Spinal cord (tissue), 10 donors: ENCODE data around the gene EVL. TPM values are rescaled to one million over a fixed set of nuclear protein-coding genes. Genes with fewer than 3 reads are reported as not detected.

ENCODE experiments used
- DNase-seq, 6 donors: peaks; one replicate each; pipeline versions ENCODE4 v3.0.0 to v3.0.0-alpha.2; 2013 to 2015; ENCODE audit warnings: low spot score in 6 of 6, low read depth in 4 of 6
- H3K27ac ChIP-seq: one replicate; pipeline ENCODE4 v1.5.1; 2013; ENCODE audit warnings: low read depth, low read length, control low read depth
- H3K27me3 ChIP-seq: one replicate; pipeline ENCODE4 v1.6.1; 2013; ENCODE audit warnings: low read length; ENCODE audit not compliant: control insufficient read depth, insufficient read depth
- H3K36me3 ChIP-seq: one replicate; pipeline ENCODE4 v1.6.1; 2013; ENCODE audit warnings: low read length; ENCODE audit not compliant: control insufficient read depth, insufficient read depth
- H3K4me1 ChIP-seq: one replicate; pipeline ENCODE4 v1.6.1; 2013; ENCODE audit warnings: low read length; ENCODE audit not compliant: control insufficient read depth, insufficient read depth
- H3K4me3 ChIP-seq: one replicate; pipeline ENCODE4 v1.5.1; 2013; ENCODE audit warnings: low read depth, low read length, control low read depth
- H3K9me3 ChIP-seq: one replicate; pipeline ENCODE4 v1.6.1; 2013; ENCODE audit warnings: low read length; ENCODE audit not compliant: control insufficient read depth, insufficient read depth
- WGBS: methylation state at CpG from one replicate; pipeline ENCODE4 v1.1.5; 2013; ENCODE audit warnings: missing lambda C conversion rate; ENCODE audit not compliant: insufficient coverage; 5-methylcytosine and 5-hydroxymethylcytosine counted together
- polyA plus RNA-seq, 2 donors: library from polyadenylated mRNA; unstranded; fragments of 120-200 nt; gene quantifications; one replicate each; pipeline ENCODE4 v1.2.1, GENCODE V29; 2013; ENCODE audit not compliant: insufficient read length in 2 of 2
- total RNA-seq, 2 donors: library from RNA; depleted of rRNA in 1 of 2; stranded (reverse); fragments of 120-200 nt in 1 of 2; fragments of >200 nt in 1 of 2; gene quantifications; one replicate each; pipeline versions ENCODE4 v1.2.3 to v1.2.4, GENCODE V29; 2013 to 2014
- donor health status: healthy.

The EVL gene
- total and polyA plus RNA-seq, 4 donors: 70.9 to 585 (median 342) TPM

DNA sequence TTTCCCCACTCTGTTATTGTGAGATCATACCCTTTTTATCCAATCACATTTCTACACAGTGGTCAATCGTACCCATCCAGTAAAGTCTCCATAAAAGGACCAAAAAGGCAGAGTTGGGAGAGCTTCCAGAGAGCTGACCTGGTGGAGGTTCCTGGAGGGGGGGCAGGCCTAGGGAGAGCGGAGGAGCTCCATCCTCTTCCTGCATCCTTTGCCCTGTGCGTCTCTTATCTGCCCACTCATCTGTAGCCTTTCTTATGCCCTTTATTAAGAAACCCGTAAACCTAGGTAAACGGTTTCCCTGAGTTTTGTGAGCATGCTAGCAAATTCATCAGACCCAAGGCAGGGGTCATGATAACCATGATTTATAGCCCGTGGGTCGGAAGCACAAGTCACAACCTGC is 26.2 kb downstream of the EVL start:
- H3K4me1 ChIP-seq: no peaks in the 10 kb centered on the region
- peaks cover 7% of the 10 kb centered on the region for H3K36me3 ChIP-seq
- no peak overlapping the region for H3K4me3 ChIP-seq
- 100% methylated on average over 4 of the region's 7 CpGs for WGBS
- no peak for DNase-seq
- H3K27ac ChIP-seq: no peak overlapping the region
- H3K27me3 ChIP-seq: no peaks in the 10 kb centered on the region
- H3K9me3 ChIP-seq: no peaks in the 10 kb centered on the region

DNA sequence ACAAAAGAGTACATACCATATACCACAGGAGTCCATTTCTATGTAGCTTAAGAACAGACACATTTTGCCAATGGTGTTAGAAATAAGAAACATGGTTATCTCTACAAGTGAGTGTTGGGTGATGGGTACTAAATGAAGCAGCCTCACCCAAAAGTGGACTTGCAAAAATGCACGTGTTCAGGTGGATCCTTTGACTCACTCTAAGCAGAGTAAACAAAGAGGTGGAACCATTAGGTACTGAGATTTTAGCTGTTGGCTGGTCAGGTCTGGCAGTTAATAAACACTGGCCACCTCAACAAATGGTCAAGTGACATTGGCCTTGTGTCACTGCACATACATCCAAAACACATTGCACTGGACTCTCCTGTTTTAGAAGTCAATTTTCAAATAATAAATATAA is 27.6 kb downstream of the EVL start:
- no peak for DNase-seq
- no peaks in the 10 kb centered on the region for H3K27me3 ChIP-seq
- no CpG with 5 or more reads among the region's 1 CpG for WGBS
- H3K27ac ChIP-seq: no peak overlapping the region
- no peaks in the 10 kb centered on the region for H3K9me3 ChIP-seq
- peaks cover 8% of the 10 kb centered on the region for H3K36me3 ChIP-seq
- H3K4me3 ChIP-seq: no peak overlapping the region
- H3K4me1 ChIP-seq: no peaks in the 10 kb centered on the region

- Histone ChIP-seq H3K9me3 (no peaks in the 10 kb centered on the region), H3K36me3 (peaks cover 11% of the 10 kb centered on the region), H3K4me1 (no peaks in the 10 kb centered on the region), H3K4me3 (no peak overlapping the region), H3K27ac (no peak overlapping the region), H3K27me3 (no peaks in the 10 kb centered on the region)
- no peak for DNase-seq
- WGBS: 77% methylated on average over 3 of the region's 6 CpGs
Measured at GRCh38 chr14:100093319-100093718, 28.1 kb downstream of the EVL start.

DNA sequence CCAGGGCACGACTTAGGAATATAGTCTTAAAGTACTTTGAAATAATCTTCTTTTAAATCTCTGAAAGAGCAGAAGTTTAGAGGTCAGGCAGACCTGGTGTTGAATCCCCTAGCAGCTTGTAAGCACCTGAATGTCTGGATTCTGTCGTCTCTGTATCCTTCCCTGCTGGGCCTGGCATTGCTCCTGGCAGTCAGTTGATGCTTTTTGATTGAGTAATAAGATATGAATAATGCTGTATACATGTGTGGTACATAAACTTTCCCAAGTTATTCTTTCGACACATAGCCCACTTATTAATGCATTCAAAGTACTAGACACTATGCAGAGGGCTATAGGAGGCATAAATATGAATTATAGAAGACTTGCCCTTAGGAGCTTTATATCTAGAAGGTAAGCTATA is 31.4 kb downstream of the EVL start:
- Histone ChIP-seq H3K27me3 (no peaks in the 10 kb centered on the region), H3K27ac (no peak overlapping the region), H3K9me3 (no peaks in the 10 kb centered on the region), H3K36me3 (peaks cover 12% of the 10 kb centered on the region), H3K4me3 (no peak overlapping the region), H3K4me1 (no peaks in the 10 kb centered on the region)
- WGBS: no CpG with 5 or more reads among the region's 3 CpGs
- no peak for DNase-seq

DNA sequence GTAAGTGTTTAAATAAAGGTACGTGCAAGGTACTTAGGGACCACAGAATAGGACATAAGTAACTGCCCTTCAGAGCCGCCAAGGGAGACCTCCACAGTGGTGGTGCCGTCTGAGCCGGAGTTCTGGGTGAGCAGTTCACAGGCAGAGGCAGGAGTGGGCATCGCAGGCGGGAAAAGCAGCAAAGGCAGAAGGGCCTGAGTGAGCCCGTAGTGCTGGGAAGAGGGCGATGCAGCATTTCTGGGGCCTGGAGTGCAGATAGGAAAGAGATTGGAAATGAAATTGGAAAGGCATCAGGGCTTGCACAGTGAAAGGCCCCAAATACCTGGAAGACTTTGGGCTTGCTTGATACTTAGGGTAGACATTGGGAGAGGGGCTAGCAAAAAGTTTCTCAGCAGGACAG is 32.9 kb downstream of the EVL start:
- Histone ChIP-seq H3K27me3 (no peaks in the 10 kb centered on the region), H3K4me1 (peaks cover 4% of the 10 kb centered on the region), H3K9me3 (no peaks in the 10 kb centered on the region), H3K27ac (no peak overlapping the region), H3K4me3 (no peak overlapping the region), H3K36me3 (peaks cover 7% of the 10 kb centered on the region)
- 85% methylated on average over 8 of the region's 8 CpGs for WGBS
- DNase-seq: no peak

DNA sequence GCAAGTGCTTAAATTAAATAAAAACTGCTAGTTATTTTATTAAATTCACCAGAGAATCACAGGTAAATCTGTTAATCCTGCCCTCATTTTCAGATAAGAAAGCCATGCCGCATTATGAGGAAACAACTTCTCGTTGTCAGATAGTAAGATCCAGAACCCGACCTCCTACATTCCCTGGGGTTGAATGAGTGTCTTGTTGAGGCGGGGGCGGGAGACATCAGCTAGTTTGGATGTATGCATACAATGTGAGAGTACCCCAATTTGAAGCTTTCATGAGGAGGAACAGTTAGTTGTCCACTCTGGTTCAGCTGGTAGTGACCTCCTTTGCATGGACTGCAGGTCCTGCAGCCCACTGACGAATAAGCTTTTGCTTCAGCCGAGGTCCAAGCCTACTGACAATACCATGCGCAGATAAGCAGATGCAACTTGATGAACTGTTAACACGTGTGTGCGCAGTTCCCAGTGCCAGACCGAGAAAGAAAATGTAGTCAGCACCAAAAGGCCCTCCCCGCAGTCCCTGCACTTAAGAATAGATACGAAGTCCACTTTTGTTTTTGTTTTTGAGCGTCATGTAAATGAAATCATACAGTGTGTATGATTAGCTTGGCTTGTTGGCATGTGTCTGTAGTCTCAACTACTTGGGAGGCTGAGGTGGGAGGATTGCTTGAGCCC is 34.9 kb downstream of the EVL start:
- H3K9me3 ChIP-seq: no peaks in the 10 kb centered on the region
- no peak for DNase-seq
- no peaks in the 10 kb centered on the region for H3K27me3 ChIP-seq
- WGBS: 95% methylated on average over 11 of the region's 14 CpGs
- peaks cover 15% of the 10 kb centered on the region for H3K4me1 ChIP-seq
- H3K27ac ChIP-seq: no peak overlapping the region
- H3K36me3 ChIP-seq: peaks cover 10% of the 10 kb centered on the region
- no peak overlapping the region for H3K4me3 ChIP-seq

DNA sequence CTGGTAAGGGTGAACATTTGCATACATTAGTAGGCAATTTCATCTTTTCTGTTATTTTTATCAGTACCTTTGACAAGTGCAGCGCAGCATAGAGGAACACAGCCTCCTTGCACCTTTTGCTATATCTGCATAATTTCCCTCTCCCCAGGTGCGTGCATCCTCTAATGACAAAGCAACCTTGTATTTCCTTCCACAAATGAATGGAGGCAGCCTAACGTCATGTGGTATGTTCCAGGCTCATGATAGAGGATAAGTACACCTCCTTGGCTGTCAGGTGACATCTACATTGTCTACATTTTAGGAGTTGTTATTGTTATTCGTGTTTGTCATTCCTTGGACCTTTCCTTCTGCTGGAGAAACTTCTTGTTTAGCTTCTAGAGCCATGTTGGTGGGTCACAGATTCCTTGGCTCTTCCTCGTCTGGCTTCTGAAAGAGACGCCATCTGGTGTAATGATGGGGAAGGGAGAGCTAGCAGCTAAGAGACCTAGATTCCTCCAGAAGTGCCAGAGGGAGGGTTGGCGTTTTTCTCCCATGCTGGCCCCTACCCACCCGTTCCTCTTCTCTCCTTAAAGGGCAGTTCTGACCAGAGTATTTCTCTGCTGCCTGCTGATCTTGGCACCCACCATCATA is 37.0 kb downstream of the EVL start:
- H3K4me3 ChIP-seq: no peak overlapping the region

DNA sequence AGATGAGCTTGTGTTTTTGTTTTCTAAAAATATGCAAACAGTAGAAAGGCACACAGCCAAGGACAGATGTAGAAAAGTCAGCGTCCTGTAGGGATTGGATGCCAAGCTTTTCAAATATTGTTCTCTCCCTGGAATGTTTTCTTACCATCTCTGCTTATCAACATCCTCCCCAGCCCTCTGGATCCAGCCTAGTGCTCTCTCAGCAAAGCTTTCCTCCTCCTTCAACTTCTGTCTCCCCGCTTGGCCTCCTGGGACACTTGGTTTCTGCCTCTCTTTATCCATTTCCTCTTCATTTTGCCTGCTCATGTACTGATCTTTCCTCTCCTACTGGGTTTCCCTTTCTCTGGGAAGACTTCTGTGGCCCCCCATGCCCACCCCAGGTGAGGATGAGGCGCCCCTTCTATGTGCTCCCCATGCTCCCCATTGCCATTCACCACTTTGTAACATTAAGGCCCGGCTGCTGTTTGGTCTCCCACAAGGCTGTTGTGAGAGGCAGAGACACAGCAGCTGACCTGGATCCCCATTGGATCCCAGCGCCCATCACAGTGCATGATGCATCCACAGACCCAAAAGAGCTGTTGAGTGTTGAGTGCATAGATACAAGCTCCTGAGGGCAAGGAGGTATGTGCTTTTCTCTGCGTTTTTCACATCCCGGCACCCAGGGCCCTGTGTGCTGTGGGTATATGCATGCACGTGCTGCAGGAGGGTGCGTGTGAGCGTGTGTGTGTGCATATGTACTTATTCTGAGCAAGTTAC is 38.2 kb downstream of the EVL start:
- peaks cover 9% of the 10 kb centered on the region for H3K36me3 ChIP-seq
- no peak overlapping the region for H3K27ac ChIP-seq
- H3K27me3 ChIP-seq: no peaks in the 10 kb centered on the region
- no peak overlapping the region for H3K4me3 ChIP-seq
- peak in 2 of 6 donors; percentile 18 to 63 for DNase-seq
- peaks cover 18% of the 10 kb centered on the region for H3K4me1 ChIP-seq
- 86% methylated on average over 8 of the region's 10 CpGs for WGBS
- no peaks in the 10 kb centered on the region for H3K9me3 ChIP-seq

More for the DNA sequence above, 37.0 kb downstream of the EVL start:
- H3K4me1 ChIP-seq: peaks cover 15% of the 10 kb centered on the region
- peaks cover 15% of the 10 kb centered on the region for H3K36me3 ChIP-seq
- DNase-seq: peak in 1 of 6 donors; percentile 28
- H3K27me3 ChIP-seq: no peaks in the 10 kb centered on the region
- no peaks in the 10 kb centered on the region for H3K9me3 ChIP-seq
- H3K27ac ChIP-seq: no peak overlapping the region
- 83% methylated on average over 1 of the region's 8 CpGs for WGBS

DNA sequence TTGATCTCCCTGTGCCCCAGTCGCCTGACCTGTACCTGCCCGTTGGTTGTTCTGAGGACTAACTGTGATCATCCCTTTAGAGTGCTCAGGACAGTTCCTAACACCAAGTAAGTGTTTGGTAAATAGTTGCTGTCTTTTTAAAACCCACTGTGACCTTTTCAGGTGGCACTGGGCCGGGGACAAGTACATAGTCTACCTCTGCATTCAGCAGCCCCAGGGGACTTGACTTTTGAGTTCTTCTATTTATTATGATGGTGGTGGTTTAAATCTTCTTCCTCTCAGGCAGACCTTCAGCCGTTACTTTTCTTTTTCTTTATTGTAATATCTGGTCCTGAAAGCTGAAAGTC is 38.8 kb downstream of the EVL start:
- Histone ChIP-seq H3K4me3 (no peak overlapping the region), H3K36me3 (peaks cover 9% of the 10 kb centered on the region), H3K27ac (no peak overlapping the region), H3K9me3 (no peaks in the 10 kb centered on the region), H3K4me1 (peaks cover 19% of the 10 kb centered on the region), H3K27me3 (no peaks in the 10 kb centered on the region)
- WGBS: 89% methylated on average over 2 of the region's 4 CpGs
- DNase-seq: no peak
